B cell (primary cell): ENCODE measurements around the gene PDIA2. TPM values are rescaled to one million over a fixed set of nuclear protein-coding genes. Genes with fewer than 3 reads are reported as not detected.

Source experiments
- ATAC-seq: fragments of 200-7000 bp; cut with Tn5 transposase; one replicate; pipeline ENCODE4 v1.10.0; 2021; ENCODE audit warnings: low read depth, mild to moderate bottlenecking, moderate number of reproducible peaks, moderate library complexity
- CTCF ChIA-PET: fragments of 350-600 bp; sonication (Branson Sonifier 250); formaldehyde crosslinking; loops from one replicate; lab custom pipeline; 2021; ENCODE audit warnings: antibody characterized with exemption, inconsistent platforms; lab: Charles Lee
- POLR2A ChIA-PET: fragments of 350-600 bp; sonication (Branson Sonifier 250); formaldehyde crosslinking; loops from one replicate; lab custom pipeline; 2021; ENCODE audit warnings: antibody characterized with exemption; lab: Charles Lee
- DNase-seq: peaks from one replicate; pipeline ENCODE4 v3.0.0; 2013
- H2AFZ ChIP-seq: 2 replicates; pipeline ENCODE4 v1.6.1; 2012; ENCODE audit warnings: mild to moderate bottlenecking, low read depth, low read length; ENCODE audit not compliant: insufficient read depth, poor library complexity, severe bottlenecking
- H3K27ac ChIP-seq, 2 donors: 1 replicate in 1 of 2; 2 replicates in 1 of 2; pipeline ENCODE4 v1.5.1; 2012 to 2013; ENCODE audit warnings: low read length in 2 of 2, mild to moderate bottlenecking in 2 of 2, moderate library complexity in 1 of 2
- H3K27me3 ChIP-seq, 4 experiments: fragments of 200-600 bp in 1 of 4; sonication (generic) in 1 of 4; replicated peaks in 1 of 4; 1 replicate in 2 of 4; 2 replicates in 2 of 4; pipeline versions ENCODE4 v1.6.1 to v1.7.0; 2013 to 2016; ENCODE audit warnings: low read length in 3 of 4, mild to moderate bottlenecking in 2 of 4, mixed read lengths in 1 of 4, moderate library complexity in 1 of 4; ENCODE audit not compliant: insufficient read depth in 4 of 4, control insufficient read depth in 3 of 4; ENCODE audit errors: control extremely low read depth in 1 of 4
- H3K36me3 ChIP-seq, 2 experiments: replicated peaks in 1 of 2; 1 replicate in 1 of 2; 2 replicates in 1 of 2; pipeline versions ENCODE4 v1.6.1 to v1.7.1; 2013; ENCODE audit warnings: low read length in 1 of 2; ENCODE audit not compliant: insufficient read depth in 2 of 2, control insufficient read depth in 1 of 2; ENCODE audit errors: control extremely low read depth in 1 of 2, extremely low read depth in 1 of 2
- H3K4me1 ChIP-seq, 2 donors: fragments of 200-600 bp in 1 of 2; sonication (generic) in 1 of 2; 1 replicate in 1 of 2; 2 replicates in 1 of 2; pipeline versions ENCODE4 v1.5.1 to v1.6.1; 2013 to 2017; ENCODE audit warnings: low read length in 2 of 2; ENCODE audit not compliant: control insufficient read depth in 2 of 2, insufficient read depth in 2 of 2
- H3K4me2 ChIP-seq: replicated peaks from 2 replicates; pipeline ENCODE3; 2012; ENCODE audit warnings: mild to moderate bottlenecking, low read depth, low read length; ENCODE audit not compliant: poor library complexity, severe bottlenecking
- H3K4me3 ChIP-seq, 5 experiments: fragments of 200-600 bp in 1 of 5; sonication (generic) in 1 of 5; 1 replicate in 3 of 5; 2 replicates in 2 of 5; pipeline versions ENCODE4 v1.5.1 to v1.7.0; 2011 to 2016; ENCODE audit warnings: low read length in 4 of 5, mild to moderate bottlenecking in 4 of 5, low read depth in 2 of 5, control low read depth in 1 of 5, moderate library complexity in 1 of 5; ENCODE audit not compliant: insufficient read depth in 1 of 5; ENCODE audit errors: control extremely low read depth in 1 of 5, extremely low read depth in 1 of 5
- H3K79me2 ChIP-seq: fragments of 200-600 bp; sonication (generic); one replicate; pipeline ENCODE4 v1.6.0; 2016; ENCODE audit warnings: low read length; ENCODE audit not compliant: control insufficient read depth, insufficient read depth
- H3K9ac ChIP-seq: fragments of 200-600 bp; sonication (generic); 2 replicates; pipeline ENCODE4 v1.6.1; 2017; ENCODE audit warnings: mild to moderate bottlenecking, low read length, moderate library complexity
- H3K9me3 ChIP-seq, 3 donors: one replicate each; pipeline versions ENCODE4 v1.6.1 to v1.7.1; 2013; ENCODE audit warnings: low read length in 2 of 3; ENCODE audit not compliant: control insufficient read depth in 2 of 3, insufficient read depth in 1 of 3; ENCODE audit errors: control extremely low read depth in 1 of 3
- H4K20me1 ChIP-seq: 2 replicates; pipeline ENCODE4 v1.6.0; 2012; ENCODE audit warnings: mild to moderate bottlenecking, low read length; ENCODE audit not compliant: insufficient read depth, control insufficient read depth, poor library complexity, severe bottlenecking
- H3K27ac Mint-ChIP-seq: one replicate; pipeline ENCODE4 v1.8.0; 2021; ENCODE audit warnings: mixed read lengths
- H3K27me3 Mint-ChIP-seq: one replicate; pipeline ENCODE4 v1.8.0; 2021; ENCODE audit warnings: mixed read lengths
- H3K4me1 Mint-ChIP-seq: one replicate; pipeline ENCODE4 v1.8.0; 2021; ENCODE audit warnings: mixed read lengths
- H3K4me3 Mint-ChIP-seq: one replicate; pipeline ENCODE4 v1.8.0; 2021; ENCODE audit warnings: mixed read lengths
- H3K9me3 Mint-ChIP-seq: one replicate; pipeline ENCODE4 v1.8.0; 2022; ENCODE audit warnings: mixed read lengths; ENCODE audit not compliant: insufficient read depth
- EZH2 ChIP-seq: IDR thresholded peaks from 2 replicates; pipeline ENCODE4 v1.6.1; 2012; ENCODE audit warnings: borderline replicate concordance, low read depth, mild to moderate bottlenecking, moderate library complexity, low read length; ENCODE audit not compliant: insufficient read depth, poor library complexity, severe bottlenecking
- WGBS: methylation state at CpG from one replicate; pipeline ENCODE4 v1.1.5; 2013; ENCODE audit warnings: missing lambda C conversion rate; ENCODE audit not compliant: insufficient coverage; 5-methylcytosine and 5-hydroxymethylcytosine counted together
- intact Hi-C: fragments of 100-400 bp; cut with micrococcal nuclease; formaldehyde crosslinking; loops from one replicate; pipeline ENCODE4 v1.10.0; 2022
- polyA plus RNA-seq: library from polyadenylated mRNA; depleted of rRNA; stranded (reverse); fragments of >200 nt; gene quantifications from 2 replicates; pipeline ENCODE4 v1.2.3, GENCODE V29; 2012
- total RNA-seq, 2 donors: library from RNA; stranded (reverse); fragments of 120-200 nt in 1 of 2; gene quantifications; 1 replicate in 1 of 2; 2 replicates in 1 of 2; pipeline versions ENCODE4 v1.2.3 to v1.2.4, GENCODE V29; 2013 to 2022
- TF ChIP-seq, protein P1 (sequence below): fragments of 200-600 bp; IDR thresholded peaks from one replicate; pipeline ENCODE4 v1.8.0; 2022; ENCODE audit warnings: antibody characterized with exemption, mild to moderate bottlenecking

Gene PDIA2
- total and polyA plus RNA-seq, 2 donors (not counting 1 experiment from before 2014, with no cell fraction given) = 0.06 TPM; not detected in 1

DNA sequence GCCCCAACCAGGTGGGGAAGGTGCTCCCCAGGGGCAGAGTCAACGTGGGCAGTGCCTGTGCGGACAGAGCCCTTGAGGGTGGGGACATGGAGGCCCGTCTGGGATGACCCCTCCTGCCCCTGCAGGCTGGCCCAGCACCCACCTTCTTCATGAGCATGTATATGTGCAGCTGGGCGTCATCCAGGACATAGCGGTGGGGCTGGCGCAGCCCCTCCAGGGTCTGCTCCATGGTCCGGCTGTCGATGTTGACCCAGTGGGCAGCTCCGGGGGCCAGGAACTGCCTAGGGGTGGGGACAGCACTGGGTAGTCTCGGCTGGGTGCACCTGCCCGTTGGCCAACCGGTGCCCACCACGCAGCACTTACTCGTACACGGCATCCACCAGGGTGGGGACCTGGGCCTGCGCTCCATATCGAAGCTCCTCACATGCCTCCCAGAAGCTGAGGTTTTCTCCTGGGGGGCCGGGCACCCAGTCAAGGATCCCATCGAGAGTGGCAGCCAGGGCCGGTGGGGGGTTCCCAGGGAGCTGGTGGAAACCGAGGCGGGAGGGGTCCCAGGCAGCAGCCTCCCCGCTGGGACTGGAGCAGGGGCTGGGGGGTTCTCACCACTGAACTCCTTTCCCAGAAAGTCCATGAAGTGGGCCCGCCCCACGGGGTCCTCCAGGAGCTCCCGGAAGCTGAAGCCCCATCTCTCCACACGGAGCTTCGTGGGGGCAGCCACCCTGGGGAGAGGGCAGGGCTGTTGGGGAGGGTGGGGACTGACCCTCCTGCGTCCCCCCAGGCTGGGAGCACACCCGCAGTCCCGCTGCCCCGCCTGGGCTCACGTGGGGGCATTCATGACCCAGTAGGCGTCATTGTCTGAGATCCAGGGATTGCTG lies 12.3 kb upstream of the PDIA2 start:
- H2AFZ ChIP-seq = no peak overlapping the region
- no peaks in the 10 kb centered on the region for H3K9me3 ChIP-seq
- peaks cover 0 to 14% (median 6%) of the 10 kb centered on the region in 4 experiments for H3K27me3 ChIP-seq
- no peaks in the 10 kb centered on the region for H3K36me3 ChIP-seq
- ChIA-PET CTCF (no interaction called here), POLR2A (interaction anchor here (0.6 kb wide), 1 partner anchor 14 kb away, joined by 4 read pairs; no protein-coding TSS in a partner anchor)
- no peak overlapping the region for H3K4me2 ChIP-seq
- no peak overlapping the region for H3K9ac ChIP-seq
- 91% methylated on average over 32 of the region's 34 CpGs for WGBS
- intact Hi-C loops = no loop called here
- TF ChIP-seq, protein P1, sequence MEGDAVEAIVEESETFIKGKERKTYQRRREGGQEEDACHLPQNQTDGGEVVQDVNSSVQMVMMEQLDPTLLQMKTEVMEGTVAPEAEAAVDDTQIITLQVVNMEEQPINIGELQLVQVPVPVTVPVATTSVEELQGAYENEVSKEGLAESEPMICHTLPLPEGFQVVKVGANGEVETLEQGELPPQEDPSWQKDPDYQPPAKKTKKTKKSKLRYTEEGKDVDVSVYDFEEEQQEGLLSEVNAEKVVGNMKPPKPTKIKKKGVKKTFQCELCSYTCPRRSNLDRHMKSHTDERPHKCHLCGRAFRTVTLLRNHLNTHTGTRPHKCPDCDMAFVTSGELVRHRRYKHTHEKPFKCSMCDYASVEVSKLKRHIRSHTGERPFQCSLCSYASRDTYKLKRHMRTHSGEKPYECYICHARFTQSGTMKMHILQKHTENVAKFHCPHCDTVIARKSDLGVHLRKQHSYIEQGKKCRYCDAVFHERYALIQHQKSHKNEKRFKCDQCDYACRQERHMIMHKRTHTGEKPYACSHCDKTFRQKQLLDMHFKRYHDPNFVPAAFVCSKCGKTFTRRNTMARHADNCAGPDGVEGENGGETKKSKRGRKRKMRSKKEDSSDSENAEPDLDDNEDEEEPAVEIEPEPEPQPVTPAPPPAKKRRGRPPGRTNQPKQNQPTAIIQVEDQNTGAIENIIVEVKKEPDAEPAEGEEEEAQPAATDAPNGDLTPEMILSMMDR = no peak
- no peak for TF ChIP-seq EZH2
- peaks cover 0 to 7% of the 10 kb centered on the region in 2 donors for H3K4me1 ChIP-seq
- H3K27ac ChIP-seq = no peak overlapping the region
- no peak overlapping the region for H3K27ac Mint-ChIP-seq
- no peak overlapping the region for H3K4me3 Mint-ChIP-seq
- H3K4me1 Mint-ChIP-seq = peaks cover 3% of the 10 kb centered on the region
- ATAC-seq (no peak), DNase-seq (no peak)
- H3K27me3 Mint-ChIP-seq = peaks cover 10% of the 10 kb centered on the region
- no peaks in the 10 kb centered on the region for H3K79me2 ChIP-seq
- no peaks in the 10 kb centered on the region for H3K9me3 Mint-ChIP-seq
- no peak overlapping the region for H3K4me3 ChIP-seq
- no peaks in the 10 kb centered on the region for H4K20me1 ChIP-seq
